ENCODE measurements around the gene MIER1.

Gene MIER1

GRCh38 chr1:67004176-67004575 lies 79.4 kb downstream of the MIER1 start:
- H3K9me3 ChIP-seq (replicated peaks; ENCODE audit: low read length) = no peaks in the 10 kb centered on the region
- peaks cover 19% of the 10 kb centered on the region for H3K36me3 ChIP-seq (ENCODE audit: insufficient read depth, low read length)
- H3K9ac ChIP-seq (ENCODE audit: low read depth, low read length) = no peak overlapping the region
- no peaks in the 10 kb centered on the region for H3K4me1 ChIP-seq (ENCODE audit: control insufficient read depth, insufficient read depth, low read length)
- no peak overlapping the region for H3K4me3 ChIP-seq (ENCODE audit: low read length)
- H3K27me3 ChIP-seq (ENCODE audit: control insufficient read depth, insufficient read depth, low read length) = no peaks in the 10 kb centered on the region
- H3K4me2 ChIP-seq (ENCODE audit: low read length) = no peak overlapping the region

- no peak overlapping the region for H3K9ac ChIP-seq (ENCODE audit: low read depth, low read length)
- H3K9me3 ChIP-seq (replicated peaks; ENCODE audit: low read length) = no peaks in the 10 kb centered on the region
- peaks cover 23% of the 10 kb centered on the region for H3K36me3 ChIP-seq (ENCODE audit: insufficient read depth, low read length)
- H3K4me2 ChIP-seq (ENCODE audit: low read length) = no peak overlapping the region
- no peaks in the 10 kb centered on the region for H3K27me3 ChIP-seq (ENCODE audit: control insufficient read depth, insufficient read depth, low read length)
- no peaks in the 10 kb centered on the region for H3K4me1 ChIP-seq (ENCODE audit: control insufficient read depth, insufficient read depth, low read length)
- no peak overlapping the region for H3K4me3 ChIP-seq (ENCODE audit: low read length)
Measured at GRCh38 chr1:67005068-67005467, 80.3 kb downstream of the MIER1 start.

- Histone ChIP-seq H3K9ac (ENCODE audit: low read depth, low read length) (no peak overlapping the region), H3K4me3 (ENCODE audit: low read length) (no peak overlapping the region), H3K4me2 (ENCODE audit: low read length) (no peak overlapping the region), H3K36me3 (ENCODE audit: insufficient read depth, low read length) (peaks cover 9% of the 10 kb centered on the region), H3K27me3 (ENCODE audit: control insufficient read depth, insufficient read depth, low read length) (no peaks in the 10 kb centered on the region), H3K9me3 (replicated peaks; ENCODE audit: low read length) (no peaks in the 10 kb centered on the region), H3K4me1 (ENCODE audit: control insufficient read depth, insufficient read depth, low read length) (no peaks in the 10 kb centered on the region)
Measured at GRCh38 chr1:67009792-67010191, 85.0 kb downstream of the MIER1 start.

- Histone ChIP-seq H3K27me3 (ENCODE audit: control insufficient read depth, insufficient read depth, low read length) (no peaks in the 10 kb centered on the region), H3K36me3 (ENCODE audit: insufficient read depth, low read length) (peaks cover 7% of the 10 kb centered on the region), H3K4me1 (ENCODE audit: control insufficient read depth, insufficient read depth, low read length) (no peaks in the 10 kb centered on the region), H3K4me2 (ENCODE audit: low read length) (no peak overlapping the region), H3K9me3 (replicated peaks; ENCODE audit: low read length) (no peaks in the 10 kb centered on the region), H3K4me3 (ENCODE audit: low read length) (no peak overlapping the region), H3K9ac (ENCODE audit: low read depth, low read length) (no peak overlapping the region)
Measured at GRCh38 chr1:67013573-67013972, 88.8 kb downstream of the MIER1 start.

GRCh38 chr1:67018574-67018973 lies 93.8 kb downstream of the MIER1 start:
- H3K4me2 ChIP-seq (ENCODE audit: low read length) = no peak overlapping the region
- H3K4me1 ChIP-seq (ENCODE audit: control insufficient read depth, insufficient read depth, low read length) = peaks cover 14% of the 10 kb centered on the region
- no peak overlapping the region for H3K9ac ChIP-seq (ENCODE audit: low read depth, low read length)
- peaks cover 12% of the 10 kb centered on the region for H3K36me3 ChIP-seq (ENCODE audit: insufficient read depth, low read length)
- H3K9me3 ChIP-seq (replicated peaks; ENCODE audit: low read length) = no peaks in the 10 kb centered on the region
- no peak overlapping the region for H3K4me3 ChIP-seq (ENCODE audit: low read length)
- no peaks in the 10 kb centered on the region for H3K27me3 ChIP-seq (ENCODE audit: control insufficient read depth, insufficient read depth, low read length)

- no peak overlapping the region for H3K4me3 ChIP-seq (ENCODE audit: low read length)
- H3K9ac ChIP-seq (ENCODE audit: low read depth, low read length) = no peak overlapping the region
- H3K4me2 ChIP-seq (ENCODE audit: low read length) = no peak overlapping the region
- H3K4me1 ChIP-seq (ENCODE audit: control insufficient read depth, insufficient read depth, low read length) = peaks cover 14% of the 10 kb centered on the region
- no peaks in the 10 kb centered on the region for H3K27me3 ChIP-seq (ENCODE audit: control insufficient read depth, insufficient read depth, low read length)
- H3K9me3 ChIP-seq (replicated peaks; ENCODE audit: low read length) = no peaks in the 10 kb centered on the region
- peaks cover 12% of the 10 kb centered on the region for H3K36me3 ChIP-seq (ENCODE audit: insufficient read depth, low read length)
Measured at GRCh38 chr1:67019121-67019520, 94.3 kb downstream of the MIER1 start.

- Histone ChIP-seq H3K4me2 (ENCODE audit: low read length) (no peak overlapping the region), H3K4me1 (ENCODE audit: control insufficient read depth, insufficient read depth, low read length) (peaks cover 14% of the 10 kb centered on the region), H3K9me3 (replicated peaks; ENCODE audit: low read length) (no peaks in the 10 kb centered on the region), H3K9ac (ENCODE audit: low read depth, low read length) (no peak overlapping the region), H3K4me3 (ENCODE audit: low read length) (no peak overlapping the region), H3K27me3 (ENCODE audit: control insufficient read depth, insufficient read depth, low read length) (no peaks in the 10 kb centered on the region), H3K36me3 (ENCODE audit: insufficient read depth, low read length) (peaks cover 12% of the 10 kb centered on the region)
Measured at GRCh38 chr1:67019600-67020136, 94.9 kb downstream of the MIER1 start.

GRCh38 chr1:67020304-67020703 lies 95.5 kb downstream of the MIER1 start:
- no peaks in the 10 kb centered on the region for H3K27me3 ChIP-seq (ENCODE audit: control insufficient read depth, insufficient read depth, low read length)
- no peak overlapping the region for H3K9ac ChIP-seq (ENCODE audit: low read depth, low read length)
- peaks cover 14% of the 10 kb centered on the region for H3K4me1 ChIP-seq (ENCODE audit: control insufficient read depth, insufficient read depth, low read length)
- H3K36me3 ChIP-seq (ENCODE audit: insufficient read depth, low read length) = peaks cover 12% of the 10 kb centered on the region
- H3K9me3 ChIP-seq (replicated peaks; ENCODE audit: low read length) = no peaks in the 10 kb centered on the region
- no peak overlapping the region for H3K4me2 ChIP-seq (ENCODE audit: low read length)
- no peak overlapping the region for H3K4me3 ChIP-seq (ENCODE audit: low read length)

GRCh38 chr1:67020765-67021164 lies 96.0 kb downstream of the MIER1 start:
- H3K36me3 ChIP-seq (ENCODE audit: insufficient read depth, low read length) = peaks cover 12% of the 10 kb centered on the region
- no peak overlapping the region for H3K4me3 ChIP-seq (ENCODE audit: low read length)
- H3K27me3 ChIP-seq (ENCODE audit: control insufficient read depth, insufficient read depth, low read length) = no peaks in the 10 kb centered on the region
- H3K4me2 ChIP-seq (ENCODE audit: low read length) = no peak overlapping the region
- peaks cover 14% of the 10 kb centered on the region for H3K4me1 ChIP-seq (ENCODE audit: control insufficient read depth, insufficient read depth, low read length)
- H3K9ac ChIP-seq (ENCODE audit: low read depth, low read length) = no peak overlapping the region
- no peaks in the 10 kb centered on the region for H3K9me3 ChIP-seq (replicated peaks; ENCODE audit: low read length)

- Histone ChIP-seq H3K36me3 (ENCODE audit: insufficient read depth, low read length) (peaks cover 8% of the 10 kb centered on the region), H3K9ac (ENCODE audit: low read depth, low read length) (no peak overlapping the region), H3K4me2 (ENCODE audit: low read length) (no peak overlapping the region), H3K27me3 (ENCODE audit: control insufficient read depth, insufficient read depth, low read length) (no peaks in the 10 kb centered on the region), H3K9me3 (replicated peaks; ENCODE audit: low read length) (no peaks in the 10 kb centered on the region), H3K4me3 (ENCODE audit: low read length) (no peak overlapping the region), H3K4me1 (ENCODE audit: control insufficient read depth, insufficient read depth, low read length) (no peaks in the 10 kb centered on the region)
Measured at GRCh38 chr1:67029472-67029871, 104.7 kb downstream of the MIER1 start.

GRCh38 chr1:67031121-67031858 lies 106.5 kb downstream of the MIER1 start:
- Histone ChIP-seq H3K4me1 (ENCODE audit: control insufficient read depth, insufficient read depth, low read length) (no peaks in the 10 kb centered on the region), H3K9ac (ENCODE audit: low read depth, low read length) (no peak overlapping the region), H3K9me3 (replicated peaks; ENCODE audit: low read length) (no peaks in the 10 kb centered on the region), H3K36me3 (ENCODE audit: insufficient read depth, low read length) (peaks cover 15% of the 10 kb centered on the region), H3K27me3 (ENCODE audit: control insufficient read depth, insufficient read depth, low read length) (no peaks in the 10 kb centered on the region), H3K4me3 (ENCODE audit: low read length) (no peak overlapping the region), H3K4me2 (ENCODE audit: low read length) (no peak overlapping the region)

GRCh38 chr1:67031859-67032247 lies 107.1 kb downstream of the MIER1 start:
- H3K9ac ChIP-seq (ENCODE audit: low read depth, low read length) = no peak overlapping the region
- H3K4me3 ChIP-seq (ENCODE audit: low read length) = no peak overlapping the region
- H3K4me2 ChIP-seq (ENCODE audit: low read length) = no peak overlapping the region
- no peaks in the 10 kb centered on the region for H3K9me3 ChIP-seq (replicated peaks; ENCODE audit: low read length)
- peaks cover 21% of the 10 kb centered on the region for H3K36me3 ChIP-seq (ENCODE audit: insufficient read depth, low read length)
- no peaks in the 10 kb centered on the region for H3K4me1 ChIP-seq (ENCODE audit: control insufficient read depth, insufficient read depth, low read length)
- H3K27me3 ChIP-seq (ENCODE audit: control insufficient read depth, insufficient read depth, low read length) = no peaks in the 10 kb centered on the region
